HepG2 (cell line): Measurements from ENCODE around the gene IKZF4. TPM values are rescaled to one million over a fixed set of nuclear protein-coding genes. Genes with fewer than 3 reads are reported as not detected.

Experiments used
- BCL6 ChIP-seq: IDR thresholded peaks from 2 replicates; pipeline ENCODE4 v1.6.1; 2016; ENCODE audit warnings: missing genetic modification reagents, missing compliant biosample characterization
- BRF2 ChIP-seq: sonication (generic); formaldehyde crosslinking; IDR thresholded peaks from 2 replicates; pipeline ENCODE4 v1.8.1; 2022; ENCODE audit warnings: mild to moderate bottlenecking, missing genetic modification reagents
- CENPX ChIP-seq: sonication (generic); formaldehyde crosslinking; IDR thresholded peaks from 2 replicates; pipeline ENCODE4 v1.9.0; 2021; ENCODE audit warnings: mild to moderate bottlenecking, missing genetic modification reagents, moderate library complexity
- KLF15 ChIP-seq: sonication (generic); formaldehyde crosslinking; IDR thresholded peaks from 2 replicates; pipeline ENCODE4 v1.8.1; 2023; ENCODE audit warnings: borderline replicate concordance, mild to moderate bottlenecking, inconsistent platforms, missing genetic modification reagents, mixed read lengths
- MLLT10 ChIP-seq: sonication (generic); formaldehyde crosslinking; IDR thresholded peaks from 2 replicates; pipeline ENCODE4 v1.4.0; 2020; ENCODE audit warnings: missing genetic modification reagents
- PPARG ChIP-seq: conservative IDR thresholded peaks from 2 replicates; pipeline ENCODE4 v1.6.1; 2016; ENCODE audit warnings: missing biosample characterization, missing genetic modification reagents
- RBFOX2 ChIP-seq: fragments of 200-400 bp; formaldehyde crosslinking; IDR thresholded peaks from 2 replicates; pipeline ENCODE4 v1.6.1; 2017; ENCODE audit warnings: low read depth, mild to moderate bottlenecking, low read length
- SMAD1 ChIP-seq: sonication (generic); formaldehyde crosslinking; IDR thresholded peaks from 2 replicates; pipeline ENCODE4 v1.4.0; 2020; ENCODE audit warnings: missing genetic modification reagents, low read depth, mild to moderate bottlenecking, borderline replicate concordance
- SPEN ChIP-seq: sonication (generic); formaldehyde crosslinking; IDR thresholded peaks from 2 replicates; pipeline ENCODE4 v1.5.1; 2020; ENCODE audit warnings: low read depth, mild to moderate bottlenecking, missing genetic modification reagents
- TBP ChIP-seq: sonication (generic); formaldehyde crosslinking; IDR thresholded peaks from 2 replicates; pipeline ENCODE4 v1.5.0; 2020; ENCODE audit warnings: missing genetic modification reagents
- ZBTB20 ChIP-seq: sonication (generic); formaldehyde crosslinking; IDR thresholded peaks from 2 replicates; pipeline ENCODE4 v1.8.1; 2023; ENCODE audit warnings: missing genetic modification reagents, low read depth, mild to moderate bottlenecking, borderline replicate concordance
- ZBTB37 ChIP-seq: sonication (generic); formaldehyde crosslinking; IDR thresholded peaks from 2 replicates; pipeline ENCODE4 v1.4.0; 2020; ENCODE audit warnings: mild to moderate bottlenecking, missing genetic modification reagents
- ZMAT3 ChIP-seq: sonication (generic); formaldehyde crosslinking; conservative IDR thresholded peaks from 2 replicates; pipeline ENCODE4 v1.7.0; 2021; ENCODE audit warnings: missing genetic modification reagents
- ZNF33A ChIP-seq: sonication (generic); formaldehyde crosslinking; IDR thresholded peaks from 2 replicates; pipeline ENCODE4 v1.5.1; 2020; ENCODE audit warnings: missing genetic modification reagents, mild to moderate bottlenecking, moderate library complexity, borderline replicate concordance
- ZNF552 ChIP-seq: sonication (generic); formaldehyde crosslinking; IDR thresholded peaks from 2 replicates; pipeline ENCODE4 v1.9.0; 2022; ENCODE audit warnings: missing genetic modification reagents, mild to moderate bottlenecking, borderline replicate concordance
- ZUFSP ChIP-seq: sonication (generic); formaldehyde crosslinking; IDR thresholded peaks from 2 replicates; pipeline ENCODE4 v1.9.0; 2021; ENCODE audit warnings: missing genetic modification reagents, mild to moderate bottlenecking, borderline replicate concordance
- polyA plus RNA-seq, 8 experiments: library from polyadenylated mRNA; depleted of rRNA in 3 of 8; stranded (reverse) in 7 of 8; unstranded in 1 of 8; fragments of >200 nt; fragmentation: Illumina TruSeq in 4 of 8; extraction: Trizol in 4 of 8; gene quantifications; 2 replicates each; pipeline versions ENCODE4 v1.2.1 to v1.2.3, GENCODE V29; 2011 to 2016; ENCODE audit warnings: low read depth in 4 of 8, missing spikeins in 1 of 8, mixed read lengths in 1 of 8; ENCODE audit not compliant: insufficient read depth in 1 of 8
- total RNA-seq, 5 experiments: library from RNA; depleted of rRNA; stranded (reverse); fragments of >200 nt; fragmentation: Illumina TruSeq; extraction: Trizol; gene quantifications; 2 replicates each; pipeline ENCODE4 v1.2.3, GENCODE V29; 2016; ENCODE audit warnings: low read depth in 1 of 5
- TF ChIP-seq, protein P1 (sequence below): sonication (generic); formaldehyde crosslinking; IDR thresholded peaks from 2 replicates; pipeline ENCODE4 v1.5.1; 2020; ENCODE audit warnings: mild to moderate bottlenecking, missing genetic modification reagents, borderline replicate concordance
- TF ChIP-seq, protein P2 (sequence below): sonication (generic); formaldehyde crosslinking; IDR thresholded peaks from 2 replicates; pipeline ENCODE4 v1.4.0; 2020; ENCODE audit warnings: mild to moderate bottlenecking, missing genetic modification reagents

The IKZF4 gene
- total and polyA plus RNA-seq, 2 of the 13 experiments (the other 11 are each of a cell fraction or from before 2014, with no cell fraction given), result 0.58 to 2.2 TPM

GRCh38 chr12:56079723-56080555, 59.1 kb downstream of the IKZF4 start, which contains the start of gene ERBB3 (continued):
- TF ChIP-seq MLLT10 (CRISPR knock-in tag) (no peak), ZNF552 (CRISPR knock-in tag) (no peak), PPARG (CRISPR knock-in tag) (no peak), RBFOX2 (peak; percentile 98), SPEN (0 out of 2 replicates have a peak, but pooled peaks have one; percentile 44), ZUFSP (CRISPR knock-in tag) (no peak), ZNF33A (CRISPR knock-in tag) (peak; percentile 91; the same call in 1 of the 2 replicates), BRF2 (CRISPR knock-in tag) (peak; percentile 74; the same call in 1 of the 2 replicates), ZMAT3 (CRISPR knock-in tag) (peak; percentile 13; the same call in 1 of the 2 replicates), ZBTB20 (CRISPR knock-in tag) (no peak), BCL6 (CRISPR knock-in tag) (0 out of 2 replicates have a peak, but pooled peaks have one; percentile 13), ZBTB37 (CRISPR knock-in tag) (no peak), SMAD1 (CRISPR knock-in tag) (no peak; the same call in 1 of the 2 replicates), KLF15 (CRISPR knock-in tag) (no peak), TBP (CRISPR knock-in tag) (no peak), CENPX (CRISPR knock-in tag) (no peak)
- TF ChIP-seq, protein P1, sequence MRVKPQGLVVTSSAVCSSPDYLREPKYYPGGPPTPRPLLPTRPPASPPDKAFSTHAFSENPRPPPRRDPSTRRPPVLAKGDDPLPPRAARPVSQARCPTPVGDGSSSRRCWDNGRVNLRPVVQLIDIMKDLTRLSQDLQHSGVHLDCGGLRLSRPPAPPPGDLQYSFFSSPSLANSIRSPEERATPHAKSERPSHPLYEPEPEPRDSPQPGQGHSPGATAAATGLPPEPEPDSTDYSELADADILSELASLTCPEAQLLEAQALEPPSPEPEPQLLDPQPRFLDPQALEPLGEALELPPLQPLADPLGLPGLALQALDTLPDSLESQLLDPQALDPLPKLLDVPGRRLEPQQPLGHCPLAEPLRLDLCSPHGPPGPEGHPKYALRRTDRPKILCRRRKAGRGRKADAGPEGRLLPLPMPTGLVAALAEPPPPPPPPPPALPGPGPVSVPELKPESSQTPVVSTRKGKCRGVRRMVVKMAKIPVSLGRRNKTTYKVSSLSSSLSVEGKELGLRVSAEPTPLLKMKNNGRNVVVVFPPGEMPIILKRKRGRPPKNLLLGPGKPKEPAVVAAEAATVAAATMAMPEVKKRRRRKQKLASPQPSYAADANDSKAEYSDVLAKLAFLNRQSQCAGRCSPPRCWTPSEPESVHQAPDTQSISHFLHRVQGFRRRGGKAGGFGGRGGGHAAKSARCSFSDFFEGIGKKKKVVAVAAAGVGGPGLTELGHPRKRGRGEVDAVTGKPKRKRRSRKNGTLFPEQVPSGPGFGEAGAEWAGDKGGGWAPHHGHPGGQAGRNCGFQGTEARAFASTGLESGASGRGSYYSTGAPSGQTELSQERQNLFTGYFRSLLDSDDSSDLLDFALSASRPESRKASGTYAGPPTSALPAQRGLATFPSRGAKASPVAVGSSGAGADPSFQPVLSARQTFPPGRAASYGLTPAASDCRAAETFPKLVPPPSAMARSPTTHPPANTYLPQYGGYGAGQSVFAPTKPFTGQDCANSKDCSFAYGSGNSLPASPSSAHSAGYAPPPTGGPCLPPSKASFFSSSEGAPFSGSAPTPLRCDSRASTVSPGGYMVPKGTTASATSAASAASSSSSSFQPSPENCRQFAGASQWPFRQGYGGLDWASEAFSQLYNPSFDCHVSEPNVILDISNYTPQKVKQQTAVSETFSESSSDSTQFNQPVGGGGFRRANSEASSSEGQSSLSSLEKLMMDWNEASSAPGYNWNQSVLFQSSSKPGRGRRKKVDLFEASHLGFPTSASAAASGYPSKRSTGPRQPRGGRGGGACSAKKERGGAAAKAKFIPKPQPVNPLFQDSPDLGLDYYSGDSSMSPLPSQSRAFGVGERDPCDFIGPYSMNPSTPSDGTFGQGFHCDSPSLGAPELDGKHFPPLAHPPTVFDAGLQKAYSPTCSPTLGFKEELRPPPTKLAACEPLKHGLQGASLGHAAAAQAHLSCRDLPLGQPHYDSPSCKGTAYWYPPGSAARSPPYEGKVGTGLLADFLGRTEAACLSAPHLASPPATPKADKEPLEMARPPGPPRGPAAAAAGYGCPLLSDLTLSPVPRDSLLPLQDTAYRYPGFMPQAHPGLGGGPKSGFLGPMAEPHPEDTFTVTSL, result peak; percentile 54; the same call in 1 of the 2 replicates
- TF ChIP-seq, protein P2, sequence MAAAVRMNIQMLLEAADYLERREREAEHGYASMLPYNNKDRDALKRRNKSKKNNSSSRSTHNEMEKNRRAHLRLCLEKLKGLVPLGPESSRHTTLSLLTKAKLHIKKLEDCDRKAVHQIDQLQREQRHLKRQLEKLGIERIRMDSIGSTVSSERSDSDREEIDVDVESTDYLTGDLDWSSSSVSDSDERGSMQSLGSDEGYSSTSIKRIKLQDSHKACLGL (CRISPR knock-in tag), result peak; percentile 80
